HL-60 (cell line): Measurements from ENCODE around the gene NUF2.

Experiments used
- CTCF ChIP-seq: IDR thresholded peaks from one replicate; pipeline ENCODE4 v1.5.1; 2011; ENCODE audit warnings: low read length, control low read depth, inconsistent platforms; ENCODE audit not compliant: insufficient read depth
- GABPA ChIP-seq: IDR thresholded peaks from 2 replicates; pipeline ENCODE4 v1.6.1; 2012; ENCODE audit warnings: low read depth
- REST ChIP-seq: IDR thresholded peaks from 2 replicates; pipeline ENCODE4 v1.6.1; 2012; ENCODE audit warnings: low read depth; ENCODE audit not compliant: insufficient replicate concordance

- TF ChIP-seq CTCF = no peak
- no peak for TF ChIP-seq GABPA
- no peak for TF ChIP-seq REST
These were observed 863 bp upstream of the NUF2 start for GRCh38 chr1:163320891-163321290.
